GM21529 (cell line): ENCODE measurements around the gene NCOA6.

Experiments
- ATAC-seq: cut with Tn5 transposase; IDR thresholded peaks from one replicate; pipeline ENCODE4 v1.9.1; 2021; ENCODE audit not compliant: unreplicated experiment

The NCOA6 gene

GRCh38 chr20:34705397-34706301 lies 119.8 kb downstream of the NCOA6 start:
- no peak for ATAC-seq

- ATAC-seq = no peak
Observed at GRCh38 chr20:34705008-34705396, 120.4 kb downstream of the NCOA6 start.

DNA sequence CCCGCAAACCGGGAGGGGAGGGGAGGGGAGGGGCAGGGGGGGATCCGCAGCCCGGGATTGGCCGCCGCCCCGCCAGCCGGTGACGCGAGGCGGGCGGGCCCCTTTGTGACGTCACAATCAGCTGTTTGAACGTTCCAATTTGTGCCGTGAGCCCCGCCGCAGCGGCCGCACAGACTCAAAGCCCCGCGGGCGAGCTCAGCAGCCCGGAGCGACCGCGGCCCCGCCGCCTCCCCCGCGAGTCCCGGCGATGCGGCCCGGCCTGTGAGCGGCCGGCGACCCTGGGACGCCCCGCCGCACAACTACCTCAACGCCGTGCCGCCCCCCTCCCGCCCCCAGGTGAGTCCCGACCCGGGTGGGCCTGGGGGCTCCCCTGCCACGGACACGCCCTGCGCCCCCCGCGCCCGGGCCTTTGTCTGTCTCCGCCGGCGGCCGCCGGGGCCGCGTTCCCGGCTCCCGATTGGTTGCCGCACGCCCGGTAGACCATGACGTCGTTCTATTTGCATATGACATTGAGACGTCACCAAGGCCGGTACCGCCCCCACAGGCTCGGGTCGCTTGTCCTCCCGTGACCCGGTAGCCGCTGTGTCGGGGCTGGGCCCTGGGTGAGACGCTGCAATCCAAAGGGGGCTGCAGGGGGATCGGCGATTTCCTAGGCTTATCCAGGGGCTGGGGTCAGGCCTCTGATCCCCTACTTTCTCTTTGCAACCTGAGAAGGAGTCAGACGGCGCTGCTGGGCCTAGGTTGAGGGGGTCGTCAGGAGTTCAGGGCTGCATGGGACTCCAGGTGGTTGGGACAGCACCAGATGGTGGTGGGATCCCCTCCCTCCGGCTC lies 121.1 kb downstream of the NCOA6 start, which contains the start of gene TP53INP2:
TP53INP2 (plus strand) TSS at position 168 of the 831 bp plus-strand sequence. CDS start 4,396 bp downstream, outside the sequence.
- peak; percentile 55 for ATAC-seq

- no peak for ATAC-seq
Observed at GRCh38 chr20:34703424-34704176, 121.9 kb downstream of the NCOA6 start.

DNA sequence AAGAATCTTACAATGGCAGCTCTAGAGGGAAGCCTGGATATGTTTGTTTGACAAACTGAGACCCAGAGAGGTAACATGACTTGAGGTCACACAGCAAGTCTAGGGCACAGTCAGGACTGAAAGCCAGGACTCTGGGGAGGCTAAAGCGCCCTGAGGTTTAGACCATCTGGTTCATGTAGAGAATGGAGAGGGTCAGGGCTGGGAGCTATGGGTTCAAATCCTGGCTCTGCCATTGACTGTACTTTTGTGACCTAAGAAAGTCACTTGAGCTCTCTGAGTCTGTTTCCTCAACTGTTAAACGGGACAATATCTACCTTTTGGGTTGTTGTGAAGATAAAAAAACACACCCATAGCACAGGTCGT lies 122.4 kb downstream of the NCOA6 start:
- ATAC-seq = no peak

DNA sequence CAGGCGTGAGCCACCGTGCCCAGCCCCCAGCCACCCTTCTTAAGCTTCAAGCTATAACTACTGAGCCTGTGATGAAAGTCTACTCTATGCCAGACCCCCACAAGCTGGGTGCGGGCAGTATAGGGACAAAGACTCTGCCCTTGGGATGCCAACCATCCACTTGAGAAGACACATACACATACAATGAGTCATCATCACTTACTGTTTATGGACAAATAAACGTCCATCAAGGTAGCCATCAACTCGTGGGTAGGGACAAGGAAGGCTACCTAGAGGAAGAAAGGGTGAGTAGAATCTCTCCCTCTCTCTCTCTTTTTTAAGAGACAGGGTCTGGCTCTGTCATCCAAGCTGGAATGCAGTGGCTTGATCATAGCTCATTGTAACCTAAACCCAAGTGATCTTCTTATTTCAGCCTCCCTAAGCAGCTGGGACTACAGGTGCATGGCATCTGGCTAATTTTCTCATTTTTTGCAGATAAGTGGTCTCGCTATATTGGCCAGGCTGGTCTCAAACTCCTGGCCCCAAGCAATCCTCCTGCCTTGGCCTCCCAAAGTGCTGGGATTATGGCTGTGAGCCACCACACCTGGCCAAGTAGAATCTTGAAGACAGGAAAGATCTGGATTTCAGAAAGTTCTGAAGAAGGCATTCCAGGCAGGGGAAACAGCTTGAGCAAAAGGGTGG lies 123.9 kb downstream of the NCOA6 start:
- ATAC-seq = no peak

- no peak for ATAC-seq
Observed at GRCh38 chr20:34693414-34693813, 132.0 kb downstream of the NCOA6 start.

DNA sequence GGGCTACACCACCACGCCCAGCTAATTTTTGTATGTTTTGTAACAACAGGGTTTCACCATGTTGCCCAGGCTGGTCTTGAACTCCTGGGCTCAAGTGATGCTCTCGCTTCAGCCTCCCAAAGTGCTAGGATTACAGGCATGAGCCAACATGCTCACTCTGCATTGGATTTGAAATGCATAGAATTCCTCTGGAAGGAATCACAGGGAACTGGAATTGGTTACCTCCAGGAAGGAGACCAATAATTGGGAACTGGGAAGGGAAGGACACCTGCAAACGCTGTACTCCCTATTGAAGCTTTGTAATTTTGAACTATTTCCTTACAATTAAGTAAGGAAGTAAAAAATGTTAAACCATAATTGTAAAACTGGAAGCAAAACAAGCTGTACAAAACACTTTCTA lies 133.6 kb downstream of the NCOA6 start:
- ATAC-seq = no peak

DNA sequence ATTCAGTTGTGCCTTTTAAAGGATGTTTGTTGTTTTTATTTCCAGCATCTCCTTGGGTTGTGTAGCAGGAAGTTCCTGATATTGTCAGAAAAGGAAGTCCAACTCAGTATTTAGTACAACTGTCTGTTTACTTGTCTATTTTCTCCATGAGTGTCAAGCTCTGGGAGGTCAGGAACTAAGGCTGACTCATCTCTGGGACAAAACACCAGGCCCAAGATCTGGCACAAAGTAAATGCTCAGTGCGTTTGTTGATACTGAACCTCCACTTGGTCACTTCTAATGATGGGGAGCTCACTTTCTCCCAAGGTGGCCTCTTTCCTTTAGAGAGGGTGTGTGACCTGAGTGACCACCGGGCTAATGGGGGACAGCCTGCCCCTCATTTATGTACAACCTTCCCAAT lies 136.0 kb downstream of the NCOA6 start:
- ATAC-seq = no peak

- ATAC-seq = no peak
Observed at GRCh38 chr20:34683667-34684066, 141.8 kb downstream of the NCOA6 start.

DNA sequence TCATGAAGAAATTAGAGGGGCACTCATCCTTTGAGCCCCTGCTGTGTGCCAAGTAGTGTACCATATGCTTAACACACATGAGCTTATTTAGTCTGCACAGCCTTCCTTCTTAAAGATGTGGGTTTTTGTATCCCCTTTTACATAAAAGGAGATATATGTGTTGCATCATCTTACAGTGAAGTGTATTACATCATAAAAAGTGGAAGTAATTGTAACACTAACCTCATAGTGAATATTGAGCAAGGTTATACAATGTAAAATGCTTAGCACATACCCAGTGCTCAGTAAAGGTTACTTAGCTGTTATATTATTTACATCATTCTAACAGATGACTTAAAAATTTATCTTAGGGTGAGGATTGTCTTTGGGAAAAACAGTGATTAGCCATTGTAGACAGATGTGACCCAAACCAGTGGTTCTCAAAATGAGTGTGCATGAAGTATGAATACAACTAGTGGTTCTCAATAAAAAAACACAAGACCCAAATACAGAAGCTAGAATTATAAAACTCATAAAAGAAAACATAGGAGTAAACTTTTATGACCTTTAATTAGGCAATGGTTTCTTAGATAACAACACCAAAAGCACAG lies 144.8 kb downstream of the NCOA6 start:
- no peak for ATAC-seq

GRCh38 chr20:34676642-34677373 lies 148.6 kb downstream of the NCOA6 start, which contains the start of gene PIGU:
Gene PIGU, minus strand, starts transcription at chr20:34677092. Its CDS starts 7 bp downstream, at chr20:34677085.
- peak; percentile 94 for ATAC-seq

DNA sequence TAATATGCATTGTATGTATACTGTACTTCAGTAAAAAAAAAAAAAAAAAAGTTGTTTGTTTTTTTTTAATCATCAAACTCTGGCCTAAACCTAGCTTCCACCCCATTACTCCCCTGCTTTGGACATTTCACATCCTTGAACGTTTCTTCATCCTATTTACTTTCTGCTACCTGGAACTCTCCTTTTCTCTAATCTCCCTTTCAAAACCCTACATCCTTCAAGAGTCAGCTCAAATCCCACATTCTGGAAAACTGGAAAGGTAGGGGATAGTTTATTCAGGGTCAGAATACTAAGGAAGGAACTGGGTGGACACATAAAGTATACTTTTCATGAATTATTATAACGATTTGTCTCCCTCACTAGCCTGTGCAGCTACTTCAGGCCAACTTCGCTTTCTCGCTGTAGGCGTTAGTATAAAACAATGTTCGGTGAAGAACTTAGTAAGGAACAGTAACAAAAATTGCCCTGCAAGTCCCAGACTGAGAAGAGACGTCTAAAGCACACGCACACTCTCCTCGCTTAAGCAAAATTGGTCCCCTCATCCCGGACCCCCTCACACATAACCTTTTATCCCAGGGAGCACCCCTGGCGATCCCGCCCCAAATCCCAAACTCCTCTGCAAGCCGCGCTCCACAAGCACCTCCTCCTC lies 149.3 kb downstream of the NCOA6 start:
- no peak for ATAC-seq

DNA sequence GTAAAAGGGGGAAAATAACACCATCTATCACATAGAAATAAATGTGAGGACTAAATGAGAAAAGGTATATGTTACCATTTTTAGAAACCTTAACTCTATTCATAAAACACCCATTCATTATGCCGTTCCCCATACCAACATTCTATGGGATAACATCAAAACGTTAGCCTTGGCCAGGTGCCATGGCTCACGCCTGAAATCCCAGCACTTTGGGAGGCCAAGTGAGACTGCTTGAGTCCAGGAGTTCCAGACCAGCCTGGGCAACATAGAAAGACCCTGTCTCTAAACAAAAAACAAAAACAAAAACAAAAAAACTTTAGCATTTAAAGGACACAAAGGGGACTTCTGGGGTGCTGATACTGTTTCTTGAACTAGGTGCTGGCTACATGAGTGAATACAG lies 149.9 kb downstream of the NCOA6 start:
- ATAC-seq = no peak

DNA sequence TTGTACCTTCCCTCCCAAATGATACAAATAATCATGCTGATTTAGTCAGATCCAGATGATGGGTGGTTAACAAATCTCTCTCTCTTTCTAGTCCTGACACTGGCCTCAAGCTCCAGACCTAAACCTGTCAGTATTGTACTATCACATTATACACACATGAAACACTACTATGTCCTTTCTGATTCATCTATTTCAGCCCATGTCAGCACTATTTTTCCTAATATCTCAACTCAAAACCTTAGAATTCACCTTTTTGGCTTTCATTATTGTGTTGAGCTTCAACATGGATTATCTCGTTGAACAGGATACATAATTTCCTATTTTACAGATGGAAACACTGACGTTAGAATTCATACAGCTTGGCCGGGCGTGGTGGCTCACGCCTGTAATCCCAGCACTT lies 152.0 kb downstream of the NCOA6 start:
- no peak for ATAC-seq

- ATAC-seq = no peak
Observed at GRCh38 chr20:34669094-34669493, 156.4 kb downstream of the NCOA6 start.
